GM21528 (cell line): Measurements from ENCODE around the gene EPGN.

Source experiments
- ATAC-seq: cut with Tn5 transposase; IDR thresholded peaks from one replicate; pipeline ENCODE4 v1.9.1; 2021; ENCODE audit warnings: mild to moderate bottlenecking, moderate library complexity; ENCODE audit not compliant: unreplicated experiment, low FRiP score

Gene EPGN, protein sequence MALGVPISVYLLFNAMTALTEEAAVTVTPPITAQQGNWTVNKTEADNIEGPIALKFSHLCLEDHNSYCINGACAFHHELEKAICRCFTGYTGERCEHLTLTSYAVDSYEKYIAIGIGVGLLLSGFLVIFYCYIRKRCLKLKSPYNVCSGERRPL

DNA sequence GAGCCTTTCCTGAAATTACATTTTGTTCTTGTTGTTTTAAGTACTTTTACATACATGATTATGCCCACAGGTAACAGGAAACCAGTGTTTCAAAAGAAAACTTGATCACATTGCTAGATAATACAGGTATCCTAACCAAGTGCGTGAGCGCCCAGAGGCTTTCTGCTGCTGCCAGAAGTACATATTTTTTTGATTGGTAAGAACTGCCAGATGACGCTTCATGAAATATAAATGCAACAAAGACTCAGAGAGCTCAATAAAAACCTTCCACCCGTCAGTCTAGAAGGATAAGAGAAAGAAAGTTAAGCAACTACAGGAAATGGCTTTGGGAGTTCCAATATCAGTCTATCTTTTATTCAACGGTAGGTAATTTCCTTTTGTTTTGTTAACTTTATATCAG lies at the start of gene EPGN:
Gene EPGN, plus strand, starts transcription at position 256 of the 400 bp plus-strand sequence. Its CDS starts 64 bp downstream, at position 320.
- ATAC-seq: no peak

DNA sequence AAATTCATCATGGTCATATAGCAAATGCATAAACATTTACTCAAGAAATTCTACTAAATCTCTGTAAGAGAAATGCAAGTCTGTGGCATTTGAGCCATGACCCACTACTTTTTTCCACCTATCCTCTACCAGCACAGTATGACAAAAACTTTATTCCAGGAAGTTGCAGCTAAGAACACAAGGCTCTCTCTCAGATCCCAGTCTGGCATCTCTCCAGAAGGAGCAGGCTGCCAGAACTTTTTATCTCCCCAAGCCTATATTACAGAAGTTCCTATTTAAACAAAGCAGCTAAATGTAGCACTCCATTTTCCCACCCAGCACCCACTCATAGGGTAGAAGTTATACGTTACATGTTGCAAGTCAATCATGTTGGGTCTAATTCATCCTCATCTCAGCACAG lies 49.3 kb upstream of the EPGN start:
- ATAC-seq: no peak

DNA sequence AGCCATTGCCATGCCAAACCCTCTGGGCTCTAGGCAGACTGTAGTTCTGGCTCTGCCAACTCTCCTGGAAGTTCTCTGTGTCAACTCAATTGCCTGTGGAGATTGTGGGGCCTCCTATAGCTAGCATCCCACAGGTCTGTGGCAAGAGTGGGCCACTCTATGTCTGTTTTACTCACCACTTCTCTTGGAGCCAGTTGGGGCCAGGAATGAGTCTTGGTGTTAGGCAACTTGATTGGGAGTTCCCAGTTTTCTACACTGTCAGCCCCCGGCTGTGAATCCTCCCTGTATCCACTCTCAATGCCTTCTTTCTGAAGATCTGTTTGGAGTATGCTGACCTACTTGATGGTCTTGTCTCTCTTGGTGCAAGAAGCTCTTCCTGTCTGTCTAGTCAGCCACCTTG lies 48.2 kb upstream of the EPGN start:
- ATAC-seq: no peak

DNA sequence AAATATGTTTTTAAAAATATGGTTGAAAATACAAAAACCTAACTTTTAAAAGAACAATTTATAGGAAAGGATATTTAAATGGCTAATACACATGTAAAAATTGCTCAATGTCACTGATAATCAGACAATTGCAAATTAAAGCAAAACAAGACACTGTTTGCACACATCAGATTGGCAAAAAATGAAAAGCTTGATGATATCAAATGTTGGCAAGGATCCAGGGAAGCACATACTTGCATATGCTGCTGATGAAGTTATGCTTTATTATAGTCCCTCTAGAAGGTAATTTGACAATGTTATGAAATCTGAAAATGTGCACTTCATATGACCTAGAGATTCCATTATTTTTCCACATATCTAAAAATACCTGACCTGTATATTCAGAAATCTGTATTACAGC lies 45.7 kb upstream of the EPGN start:
- ATAC-seq: no peak

DNA sequence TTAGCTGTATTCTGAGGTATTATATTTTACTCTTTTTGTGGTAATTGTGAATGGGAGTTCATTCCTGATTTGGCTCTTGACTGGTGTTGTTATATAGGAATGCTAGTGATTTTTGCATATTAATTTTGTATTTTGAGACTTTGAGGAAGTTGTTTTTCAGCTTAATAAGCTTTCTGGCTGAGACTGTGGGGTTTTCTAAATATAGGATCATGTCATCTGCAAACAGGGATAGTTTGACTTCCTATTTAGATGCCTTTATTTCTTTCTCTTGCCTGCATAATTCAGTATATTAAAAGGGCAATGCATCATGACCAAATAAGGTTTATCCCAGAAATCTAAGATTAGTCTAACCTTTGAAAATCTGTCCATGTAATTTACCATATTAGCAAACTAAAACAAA lies 44.7 kb upstream of the EPGN start:
- ATAC-seq: no peak

DNA sequence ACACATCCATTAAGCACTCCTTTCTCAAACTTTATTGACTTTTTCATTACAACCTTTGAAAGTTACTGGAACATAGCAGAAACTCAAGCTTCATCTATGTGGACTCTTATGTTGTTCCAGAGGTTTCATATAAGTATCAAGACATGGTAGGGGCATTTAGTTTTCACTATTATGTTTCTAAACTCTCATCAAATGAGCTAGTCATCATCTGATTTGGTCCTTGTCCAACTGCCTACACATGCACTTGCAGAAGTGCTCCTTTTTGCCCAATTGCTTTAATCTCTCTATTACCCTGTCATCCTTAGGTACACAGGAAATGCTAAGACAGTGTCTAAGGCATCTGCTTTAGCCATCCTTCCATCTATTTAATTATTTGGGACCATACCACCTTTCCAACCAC lies 42.2 kb upstream of the EPGN start:
- ATAC-seq: no peak

DNA sequence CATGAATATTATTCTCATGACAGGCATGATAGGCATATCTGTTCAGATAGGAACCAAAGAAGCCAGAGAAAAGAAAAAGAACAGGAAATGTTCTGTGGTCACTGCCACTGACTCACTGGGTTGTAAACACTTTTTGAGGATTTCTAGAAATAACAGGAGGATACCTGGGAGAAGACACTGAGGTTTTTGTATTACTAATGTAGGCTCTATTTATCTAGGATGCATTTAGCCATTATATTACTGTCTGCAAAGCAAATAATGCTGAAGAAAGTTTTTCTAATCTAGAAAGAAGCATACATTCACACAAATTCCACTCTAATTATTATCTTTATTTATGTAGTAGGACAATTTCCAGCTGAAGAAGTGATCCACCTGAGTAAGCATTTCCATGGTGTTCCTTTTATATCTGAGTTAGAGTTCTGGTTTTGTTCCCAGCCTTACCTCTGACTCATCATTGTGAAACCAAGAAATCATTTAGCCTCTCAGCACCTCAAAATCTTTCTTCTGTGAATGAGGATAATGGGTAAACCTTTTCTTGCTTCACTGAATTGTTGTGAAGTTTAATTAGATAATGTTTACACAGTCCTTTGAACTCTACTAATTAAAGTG lies 40.2 kb upstream of the EPGN start:
- no peak for ATAC-seq

DNA sequence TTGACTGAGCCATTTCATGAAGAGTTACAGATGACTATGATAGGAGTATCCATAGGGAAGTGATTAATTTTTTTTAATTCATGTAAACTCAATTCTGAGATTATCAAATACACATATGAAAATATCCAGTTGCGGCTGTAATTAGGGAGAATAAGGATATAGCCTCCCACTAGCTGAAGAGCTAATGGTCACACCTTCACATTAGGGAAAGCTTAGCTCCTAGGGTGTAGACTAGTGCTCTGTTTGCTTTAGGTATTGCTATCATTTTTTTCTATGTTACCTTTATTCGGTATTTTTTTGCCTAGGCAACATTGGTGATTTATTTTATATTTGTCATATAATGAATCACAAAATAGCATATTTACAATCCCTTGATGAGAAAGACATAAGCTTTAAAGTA lies 39.6 kb upstream of the EPGN start:
- ATAC-seq: no peak

DNA sequence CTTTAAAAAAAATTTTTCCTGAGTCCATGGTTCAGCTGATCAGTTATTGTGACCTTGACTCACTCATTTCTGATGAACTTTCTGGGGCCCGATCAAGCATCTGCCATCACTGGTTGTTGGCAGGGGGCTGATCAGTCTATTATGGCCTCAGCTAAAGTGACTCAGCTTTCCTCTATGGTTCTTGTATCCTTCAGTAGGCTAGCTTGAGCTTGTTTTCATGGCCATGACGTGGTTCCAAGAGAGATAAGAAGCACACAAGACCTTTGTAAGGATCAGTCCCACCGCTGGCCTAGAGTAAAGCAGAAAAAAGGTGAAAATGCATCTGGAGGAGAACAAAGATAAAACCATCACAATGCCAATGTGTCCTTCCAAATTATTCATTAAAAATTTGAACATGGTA lies 29.8 kb upstream of the EPGN start:
- no peak for ATAC-seq

DNA sequence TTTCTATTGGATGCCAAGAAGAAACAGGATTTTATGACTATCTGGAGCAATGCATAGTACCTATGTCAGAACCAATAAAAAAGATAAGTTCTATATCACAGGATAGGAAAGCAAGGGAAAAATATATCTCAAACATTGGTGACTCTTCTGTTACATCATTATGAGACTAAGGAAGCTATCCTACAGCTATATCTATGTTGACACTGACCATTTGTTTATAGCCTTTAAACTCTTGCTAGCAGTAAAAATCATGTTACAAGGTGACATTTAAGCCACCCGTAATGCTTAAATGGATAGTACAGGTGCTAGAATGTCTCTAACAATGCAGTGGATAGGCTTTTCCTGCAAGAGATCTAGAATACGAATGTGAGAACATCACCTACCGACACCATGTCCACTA lies 28.6 kb upstream of the EPGN start:
- no peak for ATAC-seq

DNA sequence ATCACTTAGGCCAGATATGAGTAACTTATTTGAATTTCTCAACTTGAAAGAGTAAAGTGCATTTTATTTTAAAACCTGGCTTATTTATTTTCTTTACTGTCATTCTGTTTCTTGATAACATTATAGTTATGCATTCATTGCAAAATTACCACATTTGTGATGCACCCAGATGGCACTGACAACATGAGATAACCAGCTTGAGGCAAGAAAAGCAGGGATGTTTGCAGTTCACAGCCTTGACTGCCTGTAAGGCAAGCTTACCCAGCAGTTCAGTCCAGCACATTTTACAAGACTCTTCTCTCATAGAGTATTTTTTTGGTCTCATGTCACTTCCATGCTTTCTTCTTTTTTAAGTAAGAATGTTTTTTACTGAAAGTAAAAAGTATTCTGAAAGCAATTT lies 25.3 kb upstream of the EPGN start:
- ATAC-seq: no peak

DNA sequence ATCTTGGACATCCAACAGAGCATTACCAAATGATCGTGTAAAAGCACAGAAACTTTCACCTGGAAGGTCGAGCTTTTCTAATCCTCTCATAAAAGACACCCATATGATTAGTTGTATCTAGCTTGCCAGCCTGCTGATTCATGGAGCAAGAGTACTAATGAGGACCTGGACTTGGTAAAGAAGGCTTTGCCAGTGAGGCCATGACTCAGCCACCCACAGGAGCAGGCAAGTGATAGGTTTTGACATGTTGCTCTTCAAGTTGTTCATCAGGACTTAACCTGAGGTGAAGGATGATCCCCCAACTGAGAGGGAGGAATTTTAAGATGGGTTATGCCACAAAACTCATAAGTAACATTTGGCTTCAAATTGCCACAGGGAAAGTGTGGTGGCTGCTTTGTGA lies 24.7 kb upstream of the EPGN start:
- ATAC-seq: no peak

DNA sequence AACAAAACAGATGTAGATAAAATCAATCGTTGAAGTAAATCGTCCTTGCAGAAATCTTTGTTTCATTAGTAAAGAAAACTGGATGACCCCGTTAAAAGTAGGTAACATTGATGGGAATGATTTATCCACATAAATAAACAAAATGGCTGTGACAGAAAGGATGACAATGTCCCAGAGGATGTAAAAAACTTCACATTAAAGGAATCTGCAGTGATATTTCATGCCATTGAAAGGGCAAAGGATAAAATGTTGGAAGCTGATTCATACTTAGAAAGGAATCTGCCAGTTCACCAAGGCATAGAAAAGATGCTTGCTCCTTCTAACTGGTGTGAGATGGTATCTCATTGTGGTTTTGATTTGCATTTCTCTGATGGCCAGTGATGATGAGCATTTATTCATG lies 24.2 kb upstream of the EPGN start:
- ATAC-seq: no peak

DNA sequence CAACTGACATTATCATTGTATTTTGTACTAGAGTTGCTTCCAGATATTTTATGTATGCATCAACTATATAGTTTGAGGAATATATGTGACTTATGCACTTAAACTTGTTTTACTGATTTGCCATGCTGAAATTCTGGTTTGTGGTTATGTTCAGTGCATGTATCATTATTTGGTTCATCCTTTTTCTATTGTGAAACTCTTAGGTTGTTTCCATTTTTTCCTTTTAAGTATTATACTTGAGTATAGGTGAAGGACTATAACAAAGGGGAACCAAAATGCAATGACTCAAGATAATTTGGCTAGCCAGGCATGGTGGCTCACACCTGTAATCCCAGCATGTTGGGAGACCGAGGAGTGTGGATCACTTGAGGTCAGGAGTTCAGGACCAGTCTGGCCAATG lies 21.1 kb upstream of the EPGN start:
- no peak for ATAC-seq

DNA sequence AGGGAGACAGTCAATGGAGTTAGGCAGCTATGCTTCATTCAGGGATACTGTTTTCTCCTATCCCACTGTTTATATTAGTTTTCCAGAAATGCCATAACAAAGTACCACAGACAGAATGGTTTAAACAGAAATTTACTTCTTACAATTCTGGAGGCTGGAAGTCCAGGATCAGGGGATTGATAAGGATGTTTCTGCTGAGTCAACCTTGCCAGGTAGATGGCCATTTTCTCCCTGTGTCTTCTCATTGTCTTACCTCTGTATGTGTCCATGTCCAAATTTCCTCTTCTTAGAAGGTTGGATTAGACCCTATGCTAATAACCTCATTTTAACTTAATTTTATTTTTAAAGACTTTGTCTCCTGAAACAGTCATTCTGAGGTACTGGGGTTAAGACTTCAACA lies 20.5 kb upstream of the EPGN start:
- no peak for ATAC-seq

DNA sequence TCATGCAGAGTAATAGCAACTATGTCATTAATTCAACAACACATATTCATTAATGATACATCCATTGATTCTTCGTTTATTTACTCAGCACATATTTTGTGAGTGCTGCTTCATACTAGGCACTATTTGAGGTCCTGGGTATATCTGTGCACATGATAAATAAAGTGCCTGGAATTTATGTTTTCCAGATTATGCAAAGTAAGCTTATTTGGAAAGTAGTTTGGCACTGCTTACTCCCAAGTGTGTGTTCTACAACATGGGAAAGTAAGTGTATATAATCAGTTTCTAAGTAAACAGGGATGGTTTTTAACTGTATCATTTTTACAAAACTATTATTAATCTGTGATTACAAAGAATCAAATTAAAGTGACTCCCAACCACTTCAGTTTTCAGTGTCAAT lies 16.8 kb upstream of the EPGN start:
- no peak for ATAC-seq

DNA sequence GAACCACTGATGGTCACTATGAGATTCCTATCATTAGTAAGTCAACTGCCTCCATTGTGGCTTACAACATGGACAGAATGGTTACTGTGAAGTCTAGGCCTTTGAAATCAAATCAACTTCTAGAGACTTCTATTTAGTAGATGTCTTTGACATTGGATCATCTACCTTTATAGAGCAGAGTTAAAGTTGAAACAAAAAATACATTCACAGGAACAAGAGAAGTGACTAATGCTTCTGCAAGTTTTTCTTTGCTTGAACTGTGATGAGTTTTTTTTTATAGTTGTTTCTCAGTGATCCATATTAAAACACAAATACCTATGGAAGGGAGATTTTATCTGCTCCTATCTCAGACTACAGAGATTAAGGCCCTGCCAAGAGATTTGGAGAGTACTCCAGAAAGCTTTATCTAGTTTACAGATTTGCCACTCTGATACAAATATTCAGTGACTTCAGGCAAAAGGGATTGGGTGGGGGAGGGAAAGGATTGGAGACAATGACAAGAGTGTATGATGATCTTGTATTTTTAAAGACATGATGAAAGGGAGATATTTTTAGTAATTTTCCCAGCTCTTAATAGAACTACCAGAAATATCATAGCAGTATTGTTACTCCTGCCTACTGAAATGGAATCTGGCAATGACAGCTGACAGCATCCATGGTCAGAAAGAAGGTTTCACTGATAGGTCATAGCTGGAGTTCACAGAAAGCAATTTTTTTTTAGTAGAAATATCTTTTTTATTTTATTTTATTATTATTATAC lies 16.0 kb upstream of the EPGN start:
- no peak for ATAC-seq

DNA sequence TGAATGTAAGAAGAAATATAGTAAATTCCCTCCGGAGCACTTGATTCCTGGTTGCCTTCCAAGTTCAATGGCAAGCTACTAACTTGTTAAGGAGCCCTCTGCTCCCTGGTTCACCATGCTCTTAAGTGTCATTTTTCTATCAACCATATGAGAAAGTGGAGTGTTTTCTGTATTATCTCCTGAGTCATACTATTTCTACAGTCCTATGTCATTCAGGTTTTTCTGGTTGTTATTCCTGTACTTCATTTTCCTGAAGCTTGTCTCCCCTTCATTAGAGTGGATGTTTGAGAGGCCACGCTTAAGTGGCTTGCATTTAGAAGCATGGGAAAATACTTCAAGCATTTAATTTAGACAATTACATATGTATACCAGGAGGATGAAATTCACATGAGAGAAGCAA lies 14.7 kb upstream of the EPGN start:
- ATAC-seq: no peak

DNA sequence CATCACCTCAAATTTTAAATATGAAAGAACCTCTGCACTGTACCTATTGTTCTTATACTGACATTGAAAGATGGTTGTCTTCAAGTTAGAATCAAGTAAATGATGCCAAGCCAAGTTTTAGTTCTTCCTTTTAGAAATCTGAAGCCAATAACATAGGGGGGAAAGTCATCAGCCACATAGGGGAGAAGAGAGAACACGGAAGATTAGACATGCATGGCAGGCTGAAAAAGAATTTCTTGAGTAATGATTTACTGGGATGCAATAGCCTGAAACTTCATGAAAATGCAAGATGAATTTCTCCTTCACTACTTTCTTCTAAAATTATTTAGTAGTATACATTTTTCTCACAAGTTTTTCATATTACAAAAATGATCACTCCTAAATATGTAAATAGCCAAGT lies 13.6 kb upstream of the EPGN start:
- no peak for ATAC-seq

DNA sequence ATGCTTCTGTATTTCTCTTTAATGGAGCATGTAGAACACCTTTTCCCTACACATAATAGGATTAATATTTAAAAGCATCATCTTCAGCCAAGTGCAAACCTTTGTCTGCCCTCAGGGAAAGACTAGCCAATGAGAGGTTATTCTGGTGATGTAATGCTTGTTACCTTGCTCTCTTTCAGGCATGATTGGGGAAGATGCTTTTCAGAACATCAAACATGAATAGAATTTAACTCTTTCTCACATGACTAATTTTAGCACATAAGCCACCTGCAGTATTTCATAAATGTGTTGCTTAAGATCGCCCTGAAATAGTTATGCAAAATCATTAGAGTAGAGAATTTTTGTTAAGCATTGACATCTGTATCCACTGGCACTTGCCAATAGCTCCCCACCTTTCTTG lies 10.7 kb upstream of the EPGN start:
- no peak for ATAC-seq

DNA sequence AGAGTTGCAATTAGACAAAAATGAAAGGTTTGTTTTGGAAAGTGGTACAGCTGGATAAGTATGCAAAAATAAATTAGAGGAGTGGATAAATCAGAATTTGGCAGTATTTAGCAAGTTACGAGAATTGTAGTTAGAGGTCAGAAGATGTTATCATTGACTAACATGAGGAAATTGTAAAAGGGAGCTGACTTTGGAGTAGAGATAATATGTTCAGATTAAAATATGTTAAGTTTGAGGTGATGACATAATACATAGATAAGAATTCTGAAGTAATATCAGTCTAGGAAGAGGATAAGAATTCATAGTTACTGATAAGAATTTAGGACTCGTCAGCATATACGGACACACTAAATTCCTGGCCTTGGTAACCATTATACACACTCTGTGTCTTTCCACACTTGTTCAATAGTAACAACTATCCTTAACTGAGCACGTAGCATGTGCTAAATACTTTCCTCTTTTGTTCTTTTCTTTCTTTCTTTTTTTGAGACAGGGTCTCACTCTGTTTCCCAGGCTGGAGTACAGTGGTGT lies 4.1 kb upstream of the EPGN start:
- ATAC-seq: no peak

DNA sequence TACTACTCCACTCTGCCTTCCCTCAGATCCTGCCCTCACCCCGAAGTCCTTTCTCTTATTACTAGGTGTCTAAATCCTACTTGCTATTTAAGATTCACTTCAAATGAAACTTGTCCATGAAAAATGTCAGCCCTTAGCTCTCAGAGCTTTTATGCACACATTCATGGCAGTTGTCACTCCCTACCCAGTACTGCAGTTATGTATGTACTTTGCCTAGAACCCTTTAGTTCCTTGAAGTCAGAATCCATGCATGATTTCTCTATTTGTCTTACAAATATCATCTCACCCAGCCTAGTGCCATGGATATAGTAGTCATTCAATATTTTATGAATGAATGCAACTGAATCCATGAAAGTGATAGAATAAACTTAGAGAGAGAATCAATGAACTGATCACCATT lies 3.3 kb upstream of the EPGN start:
- ATAC-seq: no peak
